HepG2 (cell line): ENCODE data around the gene SH2D6. TPM values are rescaled to one million over a fixed set of nuclear protein-coding genes. Genes with fewer than 3 reads are reported as not detected.
A peak's percentile ranks its signal among the peaks of the same experiment; 100 is the strongest.

Experiments
- ARNT2 ChIP-seq: sonication (generic); formaldehyde crosslinking; IDR thresholded peaks from 2 replicates; pipeline ENCODE4 v1.8.0; 2022; ENCODE audit warnings: mild to moderate bottlenecking, low read depth, missing genetic modification reagents, moderate library complexity
- CC2D1A ChIP-seq: sonication (generic); formaldehyde crosslinking; IDR thresholded peaks from 2 replicates; pipeline ENCODE4 v1.8.1; 2023; ENCODE audit warnings: mild to moderate bottlenecking, missing genetic modification reagents
- HMG20A ChIP-seq: IDR thresholded peaks from 2 replicates; pipeline ENCODE4 v1.6.1; 2016; ENCODE audit warnings: borderline replicate concordance
- KDM1A ChIP-seq: IDR thresholded peaks from 2 replicates; pipeline ENCODE4 v1.6.1; 2016; ENCODE audit warnings: missing compliant biosample characterization
- KDM4B ChIP-seq: sonication (generic); formaldehyde crosslinking; IDR thresholded peaks from 2 replicates; pipeline ENCODE4 v1.4.0; 2020; ENCODE audit warnings: missing genetic modification reagents
- MIXL1 ChIP-seq: IDR thresholded peaks from 2 replicates; pipeline ENCODE4 v1.6.1; 2016
- MLX ChIP-seq: IDR thresholded peaks from 2 replicates; pipeline ENCODE4 v1.6.1; 2016
- NFE2L1 ChIP-seq: sonication (generic); formaldehyde crosslinking; IDR thresholded peaks from 2 replicates; pipeline ENCODE4 v1.4.0; 2020; ENCODE audit warnings: missing genetic modification reagents, mild to moderate bottlenecking, borderline replicate concordance
- NR2F1 ChIP-seq, 2 experiments: fragments of 450-650 bp in 1 of 2; formaldehyde crosslinking in 1 of 2; IDR thresholded peaks; 2 replicates each; pipeline versions ENCODE4 v1.5.0 to v1.6.1; 2016 to 2020; ENCODE audit warnings: mild to moderate bottlenecking in 1 of 2, missing compliant biosample characterization in 1 of 2, missing genetic modification reagents in 1 of 2, moderate library complexity in 1 of 2
- SRSF4 ChIP-seq: fragments of 200-400 bp; formaldehyde crosslinking; IDR thresholded peaks from one replicate; pipeline ENCODE4 v1.6.1; 2018; ENCODE audit warnings: mild to moderate bottlenecking, low read depth, low read length, moderate library complexity; ENCODE audit not compliant: poor library complexity, severe bottlenecking
- ZBTB42 ChIP-seq: sonication (generic); formaldehyde crosslinking; IDR thresholded peaks from 2 replicates; pipeline ENCODE4 v1.5.0; 2020; ENCODE audit warnings: mild to moderate bottlenecking, missing genetic modification reagents
- ZNF232 ChIP-seq: sonication (generic); formaldehyde crosslinking; IDR thresholded peaks from 2 replicates; pipeline ENCODE4 v1.4.0; 2020; ENCODE audit warnings: missing genetic modification reagents, borderline replicate concordance
- ZNF451 ChIP-seq: sonication (generic); formaldehyde crosslinking; IDR thresholded peaks from 2 replicates; pipeline ENCODE4 v1.5.0; 2020; ENCODE audit warnings: mild to moderate bottlenecking, missing genetic modification reagents
- ZNF552 ChIP-seq: sonication (generic); formaldehyde crosslinking; IDR thresholded peaks from 2 replicates; pipeline ENCODE4 v1.9.0; 2022; ENCODE audit warnings: missing genetic modification reagents, mild to moderate bottlenecking, borderline replicate concordance
- ZNF564 ChIP-seq: sonication (generic); formaldehyde crosslinking; IDR thresholded peaks from 2 replicates; pipeline ENCODE4 v1.8.1; 2023; ENCODE audit warnings: mild to moderate bottlenecking, missing genetic modification reagents
- ZNF883 ChIP-seq: sonication (generic); formaldehyde crosslinking; IDR thresholded peaks from 2 replicates; pipeline ENCODE4 v1.5.1; 2020; ENCODE audit warnings: mild to moderate bottlenecking, missing genetic modification reagents; ENCODE audit errors: not compliant biosample characterization
- polyA plus RNA-seq, 8 experiments: library from polyadenylated mRNA; depleted of rRNA in 3 of 8; stranded (reverse) in 7 of 8; unstranded in 1 of 8; fragments of >200 nt; fragmentation: Illumina TruSeq in 4 of 8; extraction: Trizol in 4 of 8; gene quantifications; 2 replicates each; pipeline versions ENCODE4 v1.2.1 to v1.2.3, GENCODE V29; 2011 to 2016; ENCODE audit warnings: low read depth in 4 of 8, missing spikeins in 1 of 8, mixed read lengths in 1 of 8; ENCODE audit not compliant: insufficient read depth in 1 of 8
- total RNA-seq, 5 experiments: library from RNA; depleted of rRNA; stranded (reverse); fragments of >200 nt; fragmentation: Illumina TruSeq; extraction: Trizol; gene quantifications; 2 replicates each; pipeline ENCODE4 v1.2.3, GENCODE V29; 2016; ENCODE audit warnings: low read depth in 1 of 5
- TF ChIP-seq, protein P1 (sequence below): sonication (generic); formaldehyde crosslinking; IDR thresholded peaks from 2 replicates; pipeline ENCODE4 v1.5.1; 2020; ENCODE audit warnings: mild to moderate bottlenecking, missing genetic modification reagents
- TF ChIP-seq, protein P2 (sequence below): sonication (generic); formaldehyde crosslinking; IDR thresholded peaks from 2 replicates; pipeline ENCODE4 v1.4.0; 2020; ENCODE audit warnings: missing genetic modification reagents, mild to moderate bottlenecking, borderline replicate concordance
- TF ChIP-seq, protein P3 (sequence below): sonication (generic); formaldehyde crosslinking; IDR thresholded peaks from 2 replicates; pipeline ENCODE4 v1.4.0; 2020; ENCODE audit warnings: missing genetic modification reagents, borderline replicate concordance

Gene SH2D6
- total and polyA plus RNA-seq, 2 of the 13 experiments (the other 11 are each of a cell fraction or from before 2014, with no cell fraction given): 0.11 to 0.26 TPM

DNA sequence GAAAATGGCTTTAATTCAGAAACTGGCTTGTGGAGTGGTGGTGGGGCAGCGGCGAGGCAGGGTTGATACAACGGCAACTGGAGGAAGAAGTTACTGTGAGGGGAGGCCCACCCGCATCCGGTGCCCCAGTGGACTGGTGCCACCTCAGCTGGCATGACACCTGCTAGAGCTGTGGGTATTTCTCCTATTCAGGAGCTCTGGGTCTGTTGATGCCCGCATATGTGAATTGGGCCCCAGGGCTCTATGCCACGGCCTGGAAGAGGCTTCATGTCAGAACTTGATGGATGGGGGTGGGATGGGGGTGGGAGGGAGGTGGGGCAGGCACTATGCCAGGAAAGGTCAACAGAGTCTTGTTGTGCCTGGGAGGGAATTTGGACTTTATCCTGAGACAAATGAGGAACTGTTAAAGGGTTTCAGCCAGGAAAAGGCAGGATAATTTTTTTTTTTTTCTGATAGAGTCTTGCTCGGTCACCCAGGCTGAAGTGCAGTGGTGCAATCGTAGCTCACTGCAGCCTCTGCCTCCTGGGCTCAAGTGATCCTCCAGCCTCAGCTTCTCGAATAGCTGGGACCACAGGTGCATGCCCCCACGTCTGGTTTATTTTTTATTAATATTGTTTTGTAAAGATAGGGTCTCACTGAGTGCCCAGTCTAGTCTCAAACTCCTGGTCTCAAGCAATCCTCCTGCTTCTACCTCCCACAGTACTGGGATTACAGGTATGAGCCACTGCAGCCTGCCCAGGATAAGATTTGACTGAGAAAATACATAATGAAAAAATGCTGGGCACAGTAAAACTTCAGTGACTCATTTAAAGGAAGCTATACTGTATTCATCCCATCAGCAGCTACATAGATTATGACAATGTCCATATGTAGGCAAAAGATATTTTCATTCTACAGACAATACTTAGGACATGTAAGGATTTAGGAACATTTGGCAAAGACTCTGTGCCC, 52.6 kb downstream of the SH2D6 start (continued):
- TF ChIP-seq, protein P1, sequence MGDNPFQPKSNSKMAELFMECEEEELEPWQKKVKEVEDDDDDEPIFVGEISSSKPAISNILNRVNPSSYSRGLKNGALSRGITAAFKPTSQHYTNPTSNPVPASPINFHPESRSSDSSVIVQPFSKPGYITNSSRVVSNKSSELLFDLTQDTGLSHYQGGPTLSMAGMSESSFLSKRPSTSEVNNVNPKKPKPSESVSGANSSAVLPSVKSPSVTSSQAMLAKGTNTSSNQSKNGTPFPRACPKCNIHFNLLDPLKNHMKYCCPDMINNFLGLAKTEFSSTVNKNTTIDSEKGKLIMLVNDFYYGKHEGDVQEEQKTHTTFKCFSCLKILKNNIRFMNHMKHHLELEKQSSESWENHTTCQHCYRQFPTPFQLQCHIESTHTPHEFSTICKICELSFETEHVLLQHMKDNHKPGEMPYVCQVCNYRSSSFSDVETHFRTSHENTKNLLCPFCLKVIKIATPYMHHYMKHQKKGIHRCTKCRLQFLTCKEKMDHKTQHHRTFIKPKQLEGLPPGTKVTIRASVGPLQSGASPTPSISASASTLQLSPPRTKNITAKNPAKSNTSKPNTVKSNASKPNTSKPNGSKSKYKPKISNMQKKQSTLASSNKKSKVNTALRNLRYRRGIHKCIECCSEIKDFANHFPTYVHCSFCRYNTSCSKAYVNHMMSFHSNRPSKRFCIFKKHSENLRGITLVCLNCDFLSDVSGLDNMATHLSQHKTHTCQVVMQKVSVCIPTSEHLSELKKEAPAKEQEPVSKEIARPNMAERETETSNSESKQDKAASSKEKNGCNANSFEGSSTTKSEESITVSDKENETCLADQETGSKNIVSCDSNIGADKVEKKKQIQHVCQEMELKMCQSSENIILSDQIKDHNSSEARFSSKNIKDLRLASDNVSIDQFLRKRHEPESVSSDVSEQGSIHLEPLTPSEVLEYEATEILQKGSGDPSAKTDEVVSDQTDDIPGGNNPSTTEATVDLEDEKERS: peak; percentile 52; the same call in 1 of the 2 replicates
- TF ChIP-seq, protein P2, sequence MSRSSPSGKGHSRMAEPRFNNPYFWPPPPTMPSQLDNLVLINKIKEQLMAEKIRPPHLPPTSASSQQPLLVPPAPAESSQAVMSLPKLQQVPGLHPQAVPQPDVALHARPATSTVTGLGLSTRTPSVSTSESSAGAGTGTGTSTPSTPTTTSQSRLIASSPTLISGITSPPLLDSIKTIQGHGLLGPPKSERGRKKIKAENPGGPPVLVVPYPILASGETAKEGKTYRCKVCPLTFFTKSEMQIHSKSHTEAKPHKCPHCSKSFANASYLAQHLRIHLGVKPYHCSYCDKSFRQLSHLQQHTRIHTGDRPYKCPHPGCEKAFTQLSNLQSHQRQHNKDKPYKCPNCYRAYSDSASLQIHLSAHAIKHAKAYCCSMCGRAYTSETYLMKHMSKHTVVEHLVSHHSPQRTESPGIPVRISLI (CRISPR knock-in tag): peak; percentile 98
- TF ChIP-seq KDM1A (CRISPR knock-in tag) (no peak), NR2F1 (CRISPR knock-in tag; IDR thresholded peaks at IDR 0.05) (peak in 1 of 2 experiments; percentile 64; a peak in 2 of 4 replicates), ZNF451 (CRISPR knock-in tag) (no peak), SRSF4 (no peak), HMG20A (CRISPR knock-in tag) (peak; percentile 77; the same call in 1 of the 2 replicates), ZNF232 (CRISPR knock-in tag) (no peak), ZBTB42 (no peak), ZNF564 (peak; percentile 59; the same call in 1 of the 2 replicates), CC2D1A (CRISPR knock-in tag) (no peak), MLX (CRISPR knock-in tag) (no peak), ZNF552 (no peak), ZNF883 (CRISPR knock-in tag) (no peak), ARNT2 (CRISPR knock-in tag) (no peak), MIXL1 (CRISPR knock-in tag) (0 out of 2 replicates have a peak, but pooled peaks have one; percentile 46), KDM4B (CRISPR knock-in tag) (no peak), NFE2L1 (CRISPR knock-in tag) (no peak)
- TF ChIP-seq, protein P3, sequence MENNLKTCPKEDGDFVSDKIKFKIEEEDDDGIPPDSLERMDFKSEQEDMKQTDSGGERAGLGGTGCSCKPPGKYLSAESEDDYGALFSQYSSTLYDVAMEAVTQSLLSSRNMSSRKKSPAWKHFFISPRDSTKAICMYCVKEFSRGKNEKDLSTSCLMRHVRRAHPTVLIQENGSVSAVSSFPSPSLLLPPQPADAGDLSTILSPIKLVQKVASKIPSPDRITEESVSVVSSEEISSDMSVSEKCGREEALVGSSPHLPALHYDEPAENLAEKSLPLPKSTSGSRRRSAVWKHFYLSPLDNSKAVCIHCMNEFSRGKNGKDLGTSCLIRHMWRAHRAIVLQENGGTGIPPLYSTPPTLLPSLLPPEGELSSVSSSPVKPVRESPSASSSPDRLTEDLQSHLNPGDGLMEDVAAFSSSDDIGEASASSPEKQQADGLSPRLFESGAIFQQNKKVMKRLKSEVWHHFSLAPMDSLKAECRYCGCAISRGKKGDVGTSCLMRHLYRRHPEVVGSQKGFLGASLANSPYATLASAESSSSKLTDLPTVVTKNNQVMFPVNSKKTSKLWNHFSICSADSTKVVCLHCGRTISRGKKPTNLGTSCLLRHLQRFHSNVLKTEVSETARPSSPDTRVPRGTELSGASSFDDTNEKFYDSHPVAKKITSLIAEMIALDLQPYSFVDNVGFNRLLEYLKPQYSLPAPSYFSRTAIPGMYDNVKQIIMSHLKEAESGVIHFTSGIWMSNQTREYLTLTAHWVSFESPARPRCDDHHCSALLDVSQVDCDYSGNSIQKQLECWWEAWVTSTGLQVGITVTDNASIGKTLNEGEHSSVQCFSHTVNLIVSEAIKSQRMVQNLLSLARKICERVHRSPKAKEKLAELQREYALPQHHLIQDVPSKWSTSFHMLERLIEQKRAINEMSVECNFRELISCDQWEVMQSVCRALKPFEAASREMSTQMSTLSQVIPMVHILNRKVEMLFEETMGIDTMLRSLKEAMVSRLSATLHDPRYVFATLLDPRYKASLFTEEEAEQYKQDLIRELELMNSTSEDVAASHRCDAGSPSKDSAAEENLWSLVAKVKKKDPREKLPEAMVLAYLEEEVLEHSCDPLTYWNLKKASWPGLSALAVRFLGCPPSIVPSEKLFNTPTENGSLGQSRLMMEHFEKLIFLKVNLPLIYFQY (CRISPR knock-in tag): peak; percentile 18; the same call in 1 of the 2 replicates
